Measurements from ENCODE around the gene ASCC1. TPM values are rescaled to one million over a fixed set of nuclear protein-coding genes. Genes with fewer than 3 reads are reported as not detected.

The ASCC1 gene
- total and polyA plus RNA-seq, 7 donors = 15.3 to 53.7 (median 21.5) TPM

DNA sequence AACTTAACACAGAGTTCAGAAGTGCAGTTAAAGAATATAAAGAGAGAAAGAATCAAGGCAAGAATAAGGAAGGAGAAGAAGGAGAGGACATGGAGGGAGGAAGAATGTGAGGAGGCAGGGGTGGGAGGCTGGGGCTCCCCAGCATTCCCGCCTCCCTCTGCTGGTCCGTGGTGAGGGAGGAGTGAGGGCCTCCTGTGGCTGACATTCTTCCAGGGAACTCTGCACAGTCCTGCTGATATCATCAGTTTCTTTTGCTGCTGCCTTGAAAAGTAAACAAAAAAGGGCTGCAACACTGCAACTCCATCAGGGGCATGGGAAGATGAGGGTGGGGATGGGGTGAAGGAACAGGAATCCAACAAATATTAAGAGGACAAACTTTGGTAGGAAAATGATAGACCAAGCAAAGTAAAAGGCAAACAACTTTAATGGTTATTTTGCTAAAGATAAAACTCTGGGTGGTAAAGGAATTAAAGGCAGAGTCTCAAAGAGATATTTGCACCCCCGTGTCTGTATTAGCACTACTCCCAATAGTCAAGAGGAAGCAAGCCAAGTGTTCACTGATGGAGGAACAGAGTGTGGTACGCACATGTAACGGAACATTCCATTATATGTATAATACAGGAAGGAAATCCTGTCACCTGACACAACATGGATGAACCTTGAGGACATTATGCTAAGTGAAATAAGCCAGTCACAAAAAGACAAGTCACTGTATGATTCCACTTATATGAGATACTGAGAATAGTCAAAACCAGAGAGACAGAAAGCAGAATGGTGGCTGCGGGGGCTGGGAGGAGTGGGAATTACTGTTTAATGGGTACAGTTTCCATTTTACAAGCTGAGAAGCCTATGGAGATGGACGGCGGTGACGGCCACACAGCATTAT is 119.7 kb downstream of the ASCC1 start:
- no peak for DNase-seq
- Histone ChIP-seq H3K9me3 (no peaks in the 10 kb centered on the region), H3K4me3 (no peak overlapping the region), H3K27ac (no peak overlapping the region), H3K27me3 (no peaks in the 10 kb centered on the region), H3K4me1 (no peaks in the 10 kb centered on the region), H3K36me3 (peaks cover 0 to 30% (median 7%) of the 10 kb centered on the region in 4 donors)
- intact Hi-C loops (cut with DNase I) = no loop called here
- TF ChIP-seq POLR2AphosphoS5 (IDR thresholded peaks at IDR 0.05) = no peak
- TF ChIP-seq POLR2A (IDR thresholded peaks at IDR 0.05) = no peak
- TF ChIP-seq, protein P1, sequence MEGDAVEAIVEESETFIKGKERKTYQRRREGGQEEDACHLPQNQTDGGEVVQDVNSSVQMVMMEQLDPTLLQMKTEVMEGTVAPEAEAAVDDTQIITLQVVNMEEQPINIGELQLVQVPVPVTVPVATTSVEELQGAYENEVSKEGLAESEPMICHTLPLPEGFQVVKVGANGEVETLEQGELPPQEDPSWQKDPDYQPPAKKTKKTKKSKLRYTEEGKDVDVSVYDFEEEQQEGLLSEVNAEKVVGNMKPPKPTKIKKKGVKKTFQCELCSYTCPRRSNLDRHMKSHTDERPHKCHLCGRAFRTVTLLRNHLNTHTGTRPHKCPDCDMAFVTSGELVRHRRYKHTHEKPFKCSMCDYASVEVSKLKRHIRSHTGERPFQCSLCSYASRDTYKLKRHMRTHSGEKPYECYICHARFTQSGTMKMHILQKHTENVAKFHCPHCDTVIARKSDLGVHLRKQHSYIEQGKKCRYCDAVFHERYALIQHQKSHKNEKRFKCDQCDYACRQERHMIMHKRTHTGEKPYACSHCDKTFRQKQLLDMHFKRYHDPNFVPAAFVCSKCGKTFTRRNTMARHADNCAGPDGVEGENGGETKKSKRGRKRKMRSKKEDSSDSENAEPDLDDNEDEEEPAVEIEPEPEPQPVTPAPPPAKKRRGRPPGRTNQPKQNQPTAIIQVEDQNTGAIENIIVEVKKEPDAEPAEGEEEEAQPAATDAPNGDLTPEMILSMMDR (IDR thresholded peaks at IDR 0.05) = no peak
- TF ChIP-seq EP300 (IDR thresholded peaks at IDR 0.05) = no peak
- 84 to 85% methylated on average over 9 of the region's 9 CpGs for WGBS, 2 donors

DNA sequence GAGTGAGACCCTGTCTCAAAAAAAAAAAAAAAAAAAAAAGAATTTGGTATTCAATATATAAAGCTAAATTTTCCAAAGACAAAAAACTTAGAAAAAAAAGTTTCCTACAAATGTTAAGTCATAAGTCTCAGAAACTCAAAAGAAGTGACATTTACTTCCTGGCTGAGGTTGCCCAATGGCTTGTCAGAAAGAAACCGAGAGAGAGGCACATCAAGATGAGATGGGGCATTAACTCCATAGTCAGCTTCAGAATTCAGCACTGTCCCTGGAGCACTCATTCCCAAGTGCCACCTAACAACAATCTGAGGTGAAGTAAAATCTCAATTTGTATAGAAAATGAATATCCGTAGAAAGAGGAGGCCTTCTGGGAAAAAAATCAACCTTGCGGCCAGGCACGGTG is 120.9 kb downstream of the ASCC1 start:
- H3K4me3 ChIP-seq = no peak overlapping the region
- intact Hi-C loops (cut with DNase I) = no loop called here
- peaks cover 0 to 23% (median 5%) of the 10 kb centered on the region in 4 donors for H3K36me3 ChIP-seq
- H3K27me3 ChIP-seq = peaks cover 0 to 11% (median 0%) of the 10 kb centered on the region in 3 donors
- H3K4me1 ChIP-seq = no peaks in the 10 kb centered on the region
- 96% methylated on average over 4 of the region's 4 CpGs for WGBS, 2 donors
- no peaks in the 10 kb centered on the region for H3K9me3 ChIP-seq
- no peak for DNase-seq
- TF ChIP-seq POLR2A (IDR thresholded peaks at IDR 0.05) (no peak), EP300 (IDR thresholded peaks at IDR 0.05) (no peak), POLR2AphosphoS5 (IDR thresholded peaks at IDR 0.05) (no peak)
- TF ChIP-seq, protein P1 (IDR thresholded peaks at IDR 0.05) = no peak
- H3K27ac ChIP-seq = no peak overlapping the region

DNA sequence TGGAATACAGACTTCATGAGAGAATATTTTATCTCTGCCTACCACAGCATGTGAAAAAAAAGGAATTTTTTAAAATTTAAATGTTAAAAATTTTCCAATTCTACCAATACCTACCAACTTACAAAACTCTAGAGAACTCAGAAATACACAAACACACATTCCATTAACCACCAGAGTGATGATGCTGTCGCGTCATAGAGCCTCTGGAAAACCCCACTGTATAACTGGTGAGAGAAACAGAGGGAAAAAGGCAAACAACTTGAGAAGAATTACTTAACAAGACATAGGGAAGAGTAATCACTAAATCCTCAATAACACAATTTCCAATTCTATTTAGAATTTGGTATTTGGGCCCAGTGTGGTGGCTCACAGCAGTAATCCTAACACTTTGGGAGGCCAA is 121.5 kb downstream of the ASCC1 start:
- 94 to 96% methylated on average over 2 of the region's 2 CpGs for WGBS, 2 donors
- H3K27me3 ChIP-seq = peaks cover 0 to 17% (median 0%) of the 10 kb centered on the region in 3 donors
- H3K27ac ChIP-seq = no peak overlapping the region
- intact Hi-C loops (cut with DNase I) = no loop called here
- DNase-seq = no peak
- H3K9me3 ChIP-seq = no peaks in the 10 kb centered on the region
- H3K4me3 ChIP-seq = no peak overlapping the region
- TF ChIP-seq POLR2A (IDR thresholded peaks at IDR 0.05) = no peak
- TF ChIP-seq, protein P1 (IDR thresholded peaks at IDR 0.05) = no peak
- TF ChIP-seq EP300 (IDR thresholded peaks at IDR 0.05) = no peak
- TF ChIP-seq POLR2AphosphoS5 (IDR thresholded peaks at IDR 0.05) = no peak
- peaks cover 0 to 23% (median 5%) of the 10 kb centered on the region in 4 donors for H3K36me3 ChIP-seq
- no peaks in the 10 kb centered on the region for H3K4me1 ChIP-seq

DNA sequence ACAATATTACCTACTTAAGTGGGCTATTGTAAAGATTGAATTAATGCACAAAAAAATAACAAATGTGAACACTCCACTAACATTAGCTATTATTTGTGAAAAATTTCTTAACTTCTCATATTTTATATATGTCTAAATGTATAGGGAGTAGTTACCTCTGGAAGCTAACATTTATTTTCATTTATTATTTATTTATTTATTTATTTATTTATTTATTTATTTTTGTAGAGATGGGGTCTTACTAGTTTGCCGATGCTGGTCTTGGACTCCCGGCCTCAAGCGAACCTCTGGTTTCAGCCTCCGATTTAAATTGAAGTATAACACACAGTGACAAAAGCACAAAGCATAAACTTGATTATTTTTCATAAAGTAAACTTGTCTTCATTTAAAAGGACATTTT is 122.6 kb downstream of the ASCC1 start:
- Histone ChIP-seq H3K9me3 (no peaks in the 10 kb centered on the region), H3K4me1 (peaks cover 0 to 6% (median 4%) of the 10 kb centered on the region in 4 donors), H3K27ac (no peak overlapping the region), H3K4me3 (no peak overlapping the region), H3K27me3 (peaks cover 4 to 27% (median 9%) of the 10 kb centered on the region in 3 donors), H3K36me3 (peaks cover 0 to 23% (median 5%) of the 10 kb centered on the region in 4 donors)
- intact Hi-C loops (cut with DNase I) = no loop called here
- WGBS, 2 donors = 74 to 86% methylated on average over 4 of the region's 4 CpGs
- TF ChIP-seq EP300 (IDR thresholded peaks at IDR 0.05) (no peak), POLR2AphosphoS5 (IDR thresholded peaks at IDR 0.05) (no peak), POLR2A (IDR thresholded peaks at IDR 0.05) (no peak)
- TF ChIP-seq, protein P1 (IDR thresholded peaks at IDR 0.05) = no peak
- DNase-seq = no peak

Data from sigmoid colon (tissue), 7 donors.